ENCODE data around the gene LTF. TPM values are rescaled to one million over a fixed set of nuclear protein-coding genes. Genes with fewer than 3 reads are reported as not detected.
"Not testable (repeated sequence)": the region's sequence is repeated elsewhere in the genome, so short reads cannot be mapped to it uniquely, and the experiment has no call there.

The LTF gene
- total and polyA plus RNA-seq, 2 donors, result 0.66 to 3.3 TPM

GRCh38 chr3:46393011-46393410 is 71.7 kb downstream of the LTF start:
- no peak overlapping the region for H3K27ac ChIP-seq (ENCODE audit: low read depth)
- no peaks in the 10 kb centered on the region for H3K36me3 ChIP-seq (ENCODE audit: insufficient read depth)
- H3K4me3 ChIP-seq (ENCODE audit: low read depth, low read length), result no peak overlapping the region
- H3K4me1 ChIP-seq (ENCODE audit: insufficient read depth), result no peaks in the 10 kb centered on the region
- DNase-seq (ENCODE audit: extremely low spot score), result no peak
- 84% methylated on average over 2 of the region's 2 CpGs for WGBS

DNA sequence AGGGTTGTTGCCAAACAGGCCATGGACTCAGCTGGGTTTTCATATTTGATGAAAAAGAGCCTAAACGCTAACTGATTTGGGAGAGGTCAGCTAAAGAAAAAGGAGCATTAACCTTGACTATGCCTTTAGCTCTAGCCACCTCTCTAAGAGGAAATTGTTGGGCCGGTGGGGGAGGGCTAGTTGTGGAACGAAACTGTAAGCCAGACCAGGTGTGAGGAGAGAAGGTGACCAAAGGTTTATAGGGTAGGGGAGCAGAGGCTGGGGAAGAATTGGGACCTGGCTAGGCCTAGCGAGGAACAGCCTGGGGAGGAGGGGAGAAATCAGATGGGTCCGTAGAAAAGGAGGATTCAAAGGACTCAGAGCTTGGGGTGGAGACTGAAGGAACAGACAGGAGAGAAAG is 73.2 kb downstream of the LTF start:
- WGBS, result 85% methylated on average over 5 of the region's 5 CpGs
- DNase-seq (ENCODE audit: extremely low spot score), result not testable (repeated sequence)

DNA sequence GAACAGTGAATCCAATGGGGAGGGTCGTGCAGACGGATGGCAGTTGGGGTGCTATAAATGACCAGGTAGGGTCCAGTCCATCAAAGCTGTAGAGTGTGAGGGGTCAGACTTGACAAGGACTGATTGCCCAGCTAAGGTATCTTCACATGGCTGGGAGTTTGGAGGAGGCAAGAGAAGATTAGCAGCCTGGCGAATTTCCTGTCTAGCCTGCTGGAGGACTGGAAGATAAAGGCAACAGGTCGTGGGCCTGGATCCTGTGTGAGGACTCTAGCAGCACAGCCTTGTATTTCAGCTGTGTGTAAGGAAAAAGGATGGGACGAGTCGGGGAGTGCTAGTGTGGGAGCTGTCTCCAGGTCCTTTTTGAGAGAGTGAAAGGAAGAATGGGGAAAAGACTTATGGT is 75.4 kb downstream of the LTF start:
- no peak overlapping the region for H3K27ac ChIP-seq (ENCODE audit: low read depth)
- WGBS, result 71% methylated on average over 6 of the region's 6 CpGs
- H3K4me1 ChIP-seq (ENCODE audit: insufficient read depth), result no peaks in the 10 kb centered on the region
- no peak overlapping the region for H3K4me3 ChIP-seq (ENCODE audit: low read depth, low read length)
- no peak for DNase-seq (ENCODE audit: extremely low spot score)
- H3K36me3 ChIP-seq (ENCODE audit: insufficient read depth), result no peaks in the 10 kb centered on the region

More for the DNA sequence above, 73.2 kb downstream of the LTF start:
- H3K36me3 ChIP-seq (ENCODE audit: insufficient read depth); H3K4me1 ChIP-seq (ENCODE audit: insufficient read depth); H3K27ac ChIP-seq (ENCODE audit: low read depth); H3K4me3 ChIP-seq (ENCODE audit: low read depth, low read length): not testable (repeated sequence)

- not testable (repeated sequence) for H3K4me3 ChIP-seq (ENCODE audit: low read depth, low read length); H3K27ac ChIP-seq (ENCODE audit: low read depth); DNase-seq (ENCODE audit: extremely low spot score); H3K4me1 ChIP-seq (ENCODE audit: insufficient read depth); H3K36me3 ChIP-seq (ENCODE audit: insufficient read depth)
- 91% methylated on average over 4 of the region's 4 CpGs for WGBS
Measured at GRCh38 chr3:46388847-46389246, 75.9 kb downstream of the LTF start.

- Histone ChIP-seq H3K4me3 (ENCODE audit: low read depth, low read length) (no peak overlapping the region), H3K27ac (ENCODE audit: low read depth) (no peak overlapping the region), H3K4me1 (ENCODE audit: insufficient read depth) (no peaks in the 10 kb centered on the region), H3K36me3 (ENCODE audit: insufficient read depth) (no peaks in the 10 kb centered on the region)
- 48% methylated on average over 4 of the region's 4 CpGs for WGBS
- DNase-seq (ENCODE audit: extremely low spot score), result no peak
Measured at GRCh38 chr3:46386205-46386604, 78.5 kb downstream of the LTF start.

Other genes with a start within 250 kb of the LTF start
- gene CCR3, start 222.4 kb downstream of the LTF start, total RNA-seq, result not detected
- not detected for gene CCR3, start 222.4 kb downstream of the LTF start, polyA plus RNA-seq
- 3.3 TPM for gene CCR2, start 110.8 kb downstream of the LTF start, total RNA-seq
- 2.1 TPM for gene CCR2, start 110.8 kb downstream of the LTF start, polyA plus RNA-seq
- 1.4 TPM for gene CCR5, start 94.0 kb downstream of the LTF start, total RNA-seq
- gene CCR5, start 94.0 kb downstream of the LTF start, polyA plus RNA-seq, result 1.0 TPM
- gene CCRL2, start 57.6 kb downstream of the LTF start, total RNA-seq, result 2.5 TPM
- 1.6 TPM for gene CCRL2, start 57.6 kb downstream of the LTF start, polyA plus RNA-seq
- not detected for gene RTP3, start 33.1 kb upstream of the LTF start, total RNA-seq
- gene RTP3, start 33.1 kb upstream of the LTF start, polyA plus RNA-seq, result not detected
- 4.3 TPM for gene LRRC2, start 101.4 kb upstream of the LTF start, total RNA-seq
- gene LRRC2, start 101.4 kb upstream of the LTF start, polyA plus RNA-seq, result 4.2 TPM
- gene FAM240A, start 147.6 kb upstream of the LTF start, total RNA-seq, result not detected
- gene FAM240A, start 147.6 kb upstream of the LTF start, polyA plus RNA-seq, result not detected
- 10.4 TPM for gene ALS2CL, start 228.8 kb upstream of the LTF start, total RNA-seq
- 10.6 TPM for gene ALS2CL, start 228.8 kb upstream of the LTF start, polyA plus RNA-seq
- 0.26 TPM for gene TMIE, start 236.5 kb upstream of the LTF start, total RNA-seq
- gene TMIE, start 236.5 kb upstream of the LTF start, polyA plus RNA-seq, result 1.0 TPM

All from urinary bladder (tissue), 4 donors.